Hepatocyte (in vitro differentiated cells): ENCODE data around the gene MBNL1. TPM values are rescaled to one million over a fixed set of nuclear protein-coding genes. Genes with fewer than 3 reads are reported as not detected.

Source experiments
- DNase-seq: peaks from one replicate; pipeline ENCODE4 v3.0.0-alpha.2; 2016; ENCODE audit warnings: low spot score
- H2AFZ ChIP-seq: fragments of 200-600 bp; sonication (generic); 2 replicates; pipeline ENCODE4 v1.6.0; 2016; ENCODE audit warnings: antibody characterized with exemption, mild to moderate bottlenecking
- H3K27ac ChIP-seq: fragments of 200-600 bp; sonication (generic); 2 replicates; pipeline ENCODE4 v1.5.1; 2016; ENCODE audit warnings: mild to moderate bottlenecking
- H3K27me3 ChIP-seq: fragments of 200-600 bp; sonication (generic); 2 replicates; pipeline ENCODE4 v1.6.1; 2016
- H3K36me3 ChIP-seq: fragments of 200-600 bp; sonication (generic); replicated peaks from 2 replicates; pipeline ENCODE4 v1.5.1; 2016; ENCODE audit warnings: low read depth; ENCODE audit not compliant: insufficient read depth
- H3K4me1 ChIP-seq: fragments of 200-600 bp; sonication (generic); 2 replicates; pipeline ENCODE4 v1.5.1; 2016; ENCODE audit warnings: mild to moderate bottlenecking, moderate library complexity; ENCODE audit not compliant: insufficient read depth
- H3K4me2 ChIP-seq: fragments of 200-600 bp; sonication (generic); 2 replicates; pipeline ENCODE4 v1.6.0; 2016
- H3K4me3 ChIP-seq: fragments of 200-600 bp; sonication (generic); 2 replicates; pipeline ENCODE4 v1.5.1; 2016; ENCODE audit warnings: mild to moderate bottlenecking
- H3K79me2 ChIP-seq: fragments of 200-600 bp; sonication (generic); 2 replicates; pipeline ENCODE4 v1.6.0; 2017; ENCODE audit warnings: mild to moderate bottlenecking
- H3K9me2 ChIP-seq: fragments of 200-600 bp; sonication (generic); replicated peaks from 2 replicates; pipeline ENCODE4 v1.6.0; 2017; ENCODE audit warnings: mild to moderate bottlenecking; ENCODE audit not compliant: insufficient read depth
- H3K9me3 ChIP-seq: fragments of 200-600 bp; sonication (generic); 2 replicates; pipeline ENCODE4 v1.5.1; 2016; ENCODE audit warnings: low read depth, mild to moderate bottlenecking
- H4K20me1 ChIP-seq: fragments of 200-600 bp; sonication (generic); 2 replicates; pipeline ENCODE4 v1.6.0; 2016; ENCODE audit warnings: mild to moderate bottlenecking; ENCODE audit not compliant: insufficient read depth, poor library complexity, severe bottlenecking
- CTCF ChIP-seq: fragments of 200-600 bp; sonication (generic); IDR thresholded peaks from 2 replicates; pipeline ENCODE4 v1.5.1; 2016; ENCODE audit warnings: antibody characterized with exemption, mild to moderate bottlenecking; ENCODE audit not compliant: poor library complexity
- EZH2 ChIP-seq: fragments of 200-600 bp; sonication (generic); IDR thresholded peaks from 2 replicates; pipeline ENCODE4 v1.6.1; 2016; ENCODE audit warnings: antibody characterized with exemption, mild to moderate bottlenecking, borderline replicate concordance
- EZH2phosphoT487 ChIP-seq: fragments of 200-600 bp; sonication (generic); IDR thresholded peaks from one replicate; pipeline ENCODE4 v1.6.1; 2018; ENCODE audit warnings: antibody characterized with exemption, mild to moderate bottlenecking, low read depth, moderate library complexity; ENCODE audit not compliant: unreplicated experiment, severe bottlenecking
- WGBS: methylation state at CpG from one replicate; pipeline ENCODE4 v1.1.6; 2016; ENCODE audit warnings: low lambda C conversion rate; ENCODE audit errors: missing lambda C conversion rate; 5-methylcytosine and 5-hydroxymethylcytosine counted together
- polyA plus RNA-seq: library from polyadenylated mRNA; unstranded; fragments of >200 nt; fragmentation: Nextera tagmentation; extraction: Ambion mirVana; gene quantifications from 2 replicates; pipeline ENCODE4 v1.2.1, GENCODE V29; 2016
- total RNA-seq: library from RNA; depleted of rRNA; stranded (reverse); fragments of >200 nt; gene quantifications from 2 replicates; pipeline ENCODE4 v1.2.3, GENCODE V29; 2014

Gene MBNL1
- total and polyA plus RNA-seq, 2 experiments from 2014 or later = 20.5 to 104 TPM

- Histone ChIP-seq H3K4me1 (peaks cover 33% of the 10 kb centered on the region), H3K4me2 (no peak overlapping the region), H4K20me1 (peaks cover 11% of the 10 kb centered on the region), H3K36me3 (no peaks in the 10 kb centered on the region), H2AFZ (no peak overlapping the region), H3K9me3 (no peaks in the 10 kb centered on the region), H3K79me2 (peaks cover 89% of the 10 kb centered on the region), H3K4me3 (no peak overlapping the region), H3K9me2 (no peaks in the 10 kb centered on the region), H3K27me3 (no peaks in the 10 kb centered on the region), H3K27ac (peak overlapping the region; percentile 56)
- peak; percentile 9 for DNase-seq
- TF ChIP-seq EZH2 (no peak), CTCF (no peak), EZH2phosphoT487 (no peak)
- 62% methylated on average over 2 of the region's 2 CpGs for WGBS
Observed at GRCh38 chr3:152403632-152404066, 134.9 kb downstream of the MBNL1 start.

- 89% methylated on average over 1 of the region's 1 CpG for WGBS
- no peaks in the 10 kb centered on the region for H3K27me3 ChIP-seq
- no peaks in the 10 kb centered on the region for H3K9me3 ChIP-seq
- TF ChIP-seq EZH2phosphoT487 = no peak
- TF ChIP-seq CTCF = no peak
- no peak for TF ChIP-seq EZH2
- H3K4me3 ChIP-seq = no peak overlapping the region
- H3K4me1 ChIP-seq = peaks cover 30% of the 10 kb centered on the region
- no peak overlapping the region for H3K27ac ChIP-seq
- H2AFZ ChIP-seq = no peak overlapping the region
- DNase-seq = no peak
- no peaks in the 10 kb centered on the region for H3K36me3 ChIP-seq
- H3K79me2 ChIP-seq = peaks cover 89% of the 10 kb centered on the region
- no peak overlapping the region for H3K4me2 ChIP-seq
- no peaks in the 10 kb centered on the region for H3K9me2 ChIP-seq
- peaks cover 6% of the 10 kb centered on the region for H4K20me1 ChIP-seq
Observed at GRCh38 chr3:152404976-152405375, 136.2 kb downstream of the MBNL1 start.

GRCh38 chr3:152405915-152406802, 137.4 kb downstream of the MBNL1 start:
- peaks cover 27% of the 10 kb centered on the region for H3K4me1 ChIP-seq
- no peaks in the 10 kb centered on the region for H3K9me2 ChIP-seq
- H3K4me3 ChIP-seq = no peak overlapping the region
- H3K4me2 ChIP-seq = peak overlapping the region; percentile 7
- DNase-seq = peak; percentile 28
- no peaks in the 10 kb centered on the region for H3K27me3 ChIP-seq
- TF ChIP-seq EZH2 (no peak), CTCF (no peak), EZH2phosphoT487 (no peak)
- H3K79me2 ChIP-seq = peaks cover 88% of the 10 kb centered on the region
- no peaks in the 10 kb centered on the region for H3K9me3 ChIP-seq
- no peaks in the 10 kb centered on the region for H3K36me3 ChIP-seq
- H4K20me1 ChIP-seq = peaks cover 6% of the 10 kb centered on the region
- no peak overlapping the region for H2AFZ ChIP-seq
- peak overlapping the region; percentile 59 for H3K27ac ChIP-seq
- 84% methylated on average over 3 of the region's 3 CpGs for WGBS
